Karpas-422 (cell line): Measurements from ENCODE around the gene ADGRG2. TPM values are rescaled to one million over a fixed set of nuclear protein-coding genes. Genes with fewer than 3 reads are reported as not detected.
"Not testable (repeated sequence)": the region's sequence is repeated elsewhere in the genome, so short reads cannot be mapped to it uniquely, and the experiment has no call there.

Source experiments
- DNase-seq: peaks from one replicate; pipeline ENCODE4 v3.0.0-alpha.2; 2015
- H2AFZ ChIP-seq: fragments of 200-600 bp; sonication (generic); 2 replicates; pipeline ENCODE4 v1.6.1; 2014; ENCODE audit warnings: antibody characterized with exemption, low read length, mixed read lengths
- H3K27ac ChIP-seq: fragments of 200-600 bp; sonication (generic); 2 replicates; pipeline ENCODE4 v1.5.1; 2014; ENCODE audit warnings: mild to moderate bottlenecking, low read length, moderate library complexity
- H3K27me3 ChIP-seq: fragments of 200-600 bp; sonication (generic); 2 replicates; pipeline ENCODE4 v1.6.1; 2014; ENCODE audit warnings: low read length, mixed read lengths
- H3K36me3 ChIP-seq: fragments of 200-600 bp; sonication (generic); 2 replicates; pipeline ENCODE4 v1.6.1; 2014; ENCODE audit warnings: low read length, mixed read lengths; ENCODE audit not compliant: insufficient read depth
- H3K4me1 ChIP-seq: fragments of 200-600 bp; sonication (generic); 2 replicates; pipeline ENCODE4 v1.6.1; 2014; ENCODE audit warnings: mild to moderate bottlenecking, low read length, mixed read lengths
- H3K4me2 ChIP-seq: fragments of 200-600 bp; sonication (generic); 2 replicates; pipeline ENCODE4 v1.6.1; 2014; ENCODE audit warnings: low read length, low read depth, mild to moderate bottlenecking; ENCODE audit not compliant: poor library complexity, severe bottlenecking
- H3K4me3 ChIP-seq: fragments of 200-600 bp; sonication (generic); 2 replicates; pipeline ENCODE4 v1.5.1; 2014; ENCODE audit warnings: mild to moderate bottlenecking, antibody characterized with exemption, low read length, mixed read lengths
- H3K79me2 ChIP-seq: fragments of 200-600 bp; sonication (generic); 2 replicates; pipeline ENCODE4 v1.6.1; 2014; ENCODE audit warnings: mild to moderate bottlenecking, low read length, mixed read lengths
- H3K9ac ChIP-seq: fragments of 200-600 bp; sonication (generic); 2 replicates; pipeline ENCODE4 v1.6.0; 2014; ENCODE audit warnings: low read length
- H3K9me2 ChIP-seq: fragments of 200-600 bp; sonication (generic), shearing (Covaris generic); replicated peaks from 2 replicates; pipeline ENCODE4 v1.6.0; 2014; ENCODE audit warnings: mild to moderate bottlenecking, low read length, moderate library complexity; ENCODE audit not compliant: insufficient read depth
- H3K9me3 ChIP-seq: fragments of 300-700, 200-600 bp; sonication (generic); 2 replicates; pipeline ENCODE4 v1.6.1; 2014; ENCODE audit warnings: low read length, mixed read lengths
- H4K20me1 ChIP-seq: fragments of 200-600 bp; sonication (generic); 2 replicates; pipeline ENCODE4 v1.6.1; 2014; ENCODE audit warnings: mild to moderate bottlenecking, antibody characterized with exemption, low read length, low read depth; ENCODE audit not compliant: insufficient read depth
- total RNA-seq: library from RNA; depleted of rRNA; stranded (reverse); fragments of >200 nt; shearing (Covaris generic); gene quantifications from 2 replicates; pipeline ENCODE4 v1.2.3, GENCODE V29; 2014; ENCODE audit warnings: low replicate concordance

Gene ADGRG2
- total RNA-seq, 1 experiment from 2014 or later: not detected

DNA sequence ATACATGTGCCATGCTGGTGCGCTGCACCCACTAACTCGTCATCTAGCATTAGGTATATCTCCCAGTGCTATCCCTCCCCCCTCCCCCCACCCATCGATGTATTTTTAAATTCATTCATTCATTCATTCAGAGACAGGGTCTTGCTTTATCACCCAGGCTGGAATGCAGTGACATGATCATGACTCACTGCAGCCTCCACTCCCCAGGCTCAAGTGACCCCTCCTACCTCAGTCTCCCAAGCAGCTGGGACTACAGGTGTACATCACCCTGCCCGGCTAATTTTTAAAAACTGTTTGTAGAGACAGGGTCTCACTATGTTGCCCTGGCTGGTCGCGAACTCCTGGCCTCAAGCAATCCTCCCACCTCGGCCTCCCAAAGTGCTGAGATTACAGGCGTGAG, 105.7 kb downstream of the ADGRG2 start:
- H3K27me3 ChIP-seq, DNase-seq, H3K4me1 ChIP-seq, H3K4me2 ChIP-seq, H3K9me2 ChIP-seq, H2AFZ ChIP-seq, H3K9me3 ChIP-seq, H3K9ac ChIP-seq, H3K79me2 ChIP-seq, H4K20me1 ChIP-seq, H3K36me3 ChIP-seq, H3K27ac ChIP-seq, H3K4me3 ChIP-seq: not testable (repeated sequence)

- Histone ChIP-seq H3K9me2 (no peaks in the 10 kb centered on the region), H3K9me3 (no peaks in the 10 kb centered on the region), H3K4me2 (no peak overlapping the region), H3K4me3 (no peak overlapping the region), H3K27me3 (no peaks in the 10 kb centered on the region), H2AFZ (no peak overlapping the region), H4K20me1 (no peaks in the 10 kb centered on the region), H3K9ac (no peak overlapping the region), H3K27ac (no peak overlapping the region), H3K79me2 (no peaks in the 10 kb centered on the region), H3K36me3 (no peaks in the 10 kb centered on the region), H3K4me1 (no peaks in the 10 kb centered on the region)
- no peak for DNase-seq
Measured at GRCh38 chrX:19007868-19008267, 114.4 kb downstream of the ADGRG2 start.

- Histone ChIP-seq H3K4me3 (no peak overlapping the region), H3K36me3 (no peaks in the 10 kb centered on the region), H2AFZ (no peak overlapping the region), H3K9me3 (no peaks in the 10 kb centered on the region), H3K27me3 (no peaks in the 10 kb centered on the region), H4K20me1 (no peaks in the 10 kb centered on the region), H3K27ac (no peak overlapping the region), H3K4me1 (no peaks in the 10 kb centered on the region), H3K79me2 (no peaks in the 10 kb centered on the region), H3K4me2 (no peak overlapping the region), H3K9ac (no peak overlapping the region), H3K9me2 (no peaks in the 10 kb centered on the region)
- DNase-seq: no peak
Measured at GRCh38 chrX:19007011-19007410, 115.3 kb downstream of the ADGRG2 start.

DNA sequence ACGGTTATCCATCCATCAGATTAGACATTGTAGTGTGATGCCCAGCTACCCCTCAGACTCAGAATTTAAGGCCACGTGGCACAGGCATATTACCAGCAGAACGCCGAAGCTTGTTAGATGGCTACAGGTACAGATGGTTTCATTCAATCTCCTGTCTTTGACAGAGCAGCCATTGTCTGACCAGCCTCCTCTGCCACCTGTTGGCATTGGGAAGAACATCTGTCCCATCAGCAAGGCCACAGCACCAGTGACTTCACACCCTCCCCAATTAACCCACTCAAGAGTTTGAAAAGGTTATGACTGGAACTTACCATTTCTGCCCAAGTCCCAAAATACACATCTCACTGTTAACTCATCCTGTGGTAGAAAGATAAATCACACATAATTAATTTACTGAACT, 116.4 kb downstream of the ADGRG2 start:
- no peaks in the 10 kb centered on the region for H3K79me2 ChIP-seq
- H3K9me2 ChIP-seq: no peaks in the 10 kb centered on the region
- no peaks in the 10 kb centered on the region for H3K9me3 ChIP-seq
- H3K27ac ChIP-seq: no peak overlapping the region
- H3K9ac ChIP-seq: no peak overlapping the region
- H3K4me3 ChIP-seq: no peak overlapping the region
- no peaks in the 10 kb centered on the region for H3K4me1 ChIP-seq
- H3K27me3 ChIP-seq: no peaks in the 10 kb centered on the region
- H2AFZ ChIP-seq: no peak overlapping the region
- no peak overlapping the region for H3K4me2 ChIP-seq
- H3K36me3 ChIP-seq: no peaks in the 10 kb centered on the region
- H4K20me1 ChIP-seq: no peaks in the 10 kb centered on the region
- DNase-seq: peak; percentile 61

GRCh38 chrX:19003756-19004155, 118.5 kb downstream of the ADGRG2 start:
- H2AFZ ChIP-seq: no peak overlapping the region
- no peaks in the 10 kb centered on the region for H4K20me1 ChIP-seq
- no peaks in the 10 kb centered on the region for H3K36me3 ChIP-seq
- no peaks in the 10 kb centered on the region for H3K9me3 ChIP-seq
- H3K9ac ChIP-seq: no peak overlapping the region
- no peak overlapping the region for H3K27ac ChIP-seq
- no peaks in the 10 kb centered on the region for H3K27me3 ChIP-seq
- H3K9me2 ChIP-seq: no peaks in the 10 kb centered on the region
- no peaks in the 10 kb centered on the region for H3K4me1 ChIP-seq
- no peak for DNase-seq
- no peaks in the 10 kb centered on the region for H3K79me2 ChIP-seq
- H3K4me3 ChIP-seq: no peak overlapping the region
- no peak overlapping the region for H3K4me2 ChIP-seq

- H2AFZ ChIP-seq: no peak overlapping the region
Measured at GRCh38 chrX:18998653-18999052, 123.6 kb downstream of the ADGRG2 start.

GRCh38 chrX:18997916-18998315, 124.4 kb downstream of the ADGRG2 start:
- H4K20me1 ChIP-seq: no peaks in the 10 kb centered on the region
- no peaks in the 10 kb centered on the region for H3K36me3 ChIP-seq
- H3K27ac ChIP-seq: no peak overlapping the region
- no peaks in the 10 kb centered on the region for H3K27me3 ChIP-seq
- no peak overlapping the region for H3K4me2 ChIP-seq
- no peaks in the 10 kb centered on the region for H3K79me2 ChIP-seq
- no peak overlapping the region for H3K9ac ChIP-seq
- peaks cover 7% of the 10 kb centered on the region for H3K4me1 ChIP-seq
- H3K9me3 ChIP-seq: no peaks in the 10 kb centered on the region
- H3K9me2 ChIP-seq: no peaks in the 10 kb centered on the region
- H2AFZ ChIP-seq: no peak overlapping the region
- no peak overlapping the region for H3K4me3 ChIP-seq
- no peak for DNase-seq

More at GRCh38 chrX:18998653-18999052, 123.6 kb downstream of the ADGRG2 start:
- H3K4me2 ChIP-seq: no peak overlapping the region
- H3K4me1 ChIP-seq: peaks cover 7% of the 10 kb centered on the region
- no peaks in the 10 kb centered on the region for H3K27me3 ChIP-seq
- H3K9me2 ChIP-seq: no peaks in the 10 kb centered on the region
- H3K27ac ChIP-seq: no peak overlapping the region
- no peak overlapping the region for H3K4me3 ChIP-seq
- no peaks in the 10 kb centered on the region for H3K79me2 ChIP-seq
- no peak overlapping the region for H3K9ac ChIP-seq
- DNase-seq: no peak
- H3K36me3 ChIP-seq: no peaks in the 10 kb centered on the region
- no peaks in the 10 kb centered on the region for H3K9me3 ChIP-seq
- no peaks in the 10 kb centered on the region for H4K20me1 ChIP-seq

DNA sequence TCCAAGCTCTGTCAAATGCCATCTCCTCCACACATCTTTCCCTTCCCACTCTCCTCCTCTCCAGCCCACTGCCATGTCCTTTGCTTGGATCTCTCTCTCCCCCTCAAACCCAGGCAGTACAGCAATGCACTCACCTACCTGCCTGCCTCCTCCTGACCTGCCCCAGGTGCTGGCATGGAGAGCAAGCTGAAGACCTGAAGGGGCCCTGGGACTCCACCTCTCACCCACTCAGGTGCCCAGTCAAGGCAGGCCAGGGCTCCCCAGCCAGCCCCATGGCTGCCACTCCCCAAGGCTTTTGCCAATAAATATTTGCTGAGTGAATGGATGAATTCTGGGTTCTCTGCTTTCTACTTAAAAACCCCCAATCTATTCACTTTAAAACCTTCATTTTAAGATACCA, 125.7 kb downstream of the ADGRG2 start:
- no peak overlapping the region for H3K9ac ChIP-seq
- peaks cover 7% of the 10 kb centered on the region for H3K4me1 ChIP-seq

DNA sequence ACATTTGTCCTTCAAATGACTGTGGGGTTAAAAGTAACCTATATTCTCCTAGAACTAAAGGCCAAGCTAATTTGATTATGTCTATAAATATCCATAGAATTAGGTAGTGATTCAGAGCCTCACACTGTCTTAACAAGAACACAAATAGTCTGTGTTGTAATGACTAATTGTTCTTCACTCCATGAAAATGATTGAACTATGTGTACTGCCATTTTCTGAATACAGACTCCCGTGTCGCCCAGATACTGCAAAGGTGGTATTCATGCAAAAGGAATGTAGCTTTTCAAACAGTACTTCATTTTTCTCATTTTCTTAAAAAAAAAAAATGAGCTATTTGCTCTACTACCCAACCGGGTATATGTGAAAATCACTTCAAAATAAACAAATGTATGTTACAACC, 127.0 kb downstream of the ADGRG2 start:
- Histone ChIP-seq H3K9me2 (no peaks in the 10 kb centered on the region), H3K27me3 (no peaks in the 10 kb centered on the region), H3K9me3 (no peaks in the 10 kb centered on the region), H3K36me3 (no peaks in the 10 kb centered on the region), H3K4me3 (no peak overlapping the region), H3K27ac (no peak overlapping the region), H2AFZ (no peak overlapping the region), H3K9ac (no peak overlapping the region), H3K79me2 (no peaks in the 10 kb centered on the region), H4K20me1 (no peaks in the 10 kb centered on the region), H3K4me2 (no peak overlapping the region), H3K4me1 (peaks cover 7% of the 10 kb centered on the region)
- no peak for DNase-seq

More for the DNA sequence above, 125.7 kb downstream of the ADGRG2 start:
- Histone ChIP-seq H3K79me2 (no peaks in the 10 kb centered on the region), H2AFZ (no peak overlapping the region), H3K36me3 (no peaks in the 10 kb centered on the region), H3K27me3 (no peaks in the 10 kb centered on the region), H3K9me2 (no peaks in the 10 kb centered on the region), H4K20me1 (no peaks in the 10 kb centered on the region), H3K9me3 (no peaks in the 10 kb centered on the region), H3K27ac (no peak overlapping the region), H3K4me2 (no peak overlapping the region), H3K4me3 (no peak overlapping the region)
- no peak for DNase-seq
